Activated CD4-positive, alpha-beta T cell treated with anti-CD3 and anti-CD28 coated beads, Interleukin-2, amount 50 U/mL, for 4 hours (primary cell): Measurements from ENCODE around the gene GPRIN2.

Experiments used
- DNase-seq, 2 experiments: peaks; one replicate each; pipeline ENCODE4 v3.0.0-alpha.2; 2020

Gene GPRIN2

GRCh38 chr10:46565591-46566332, 9.3 kb upstream of the GPRIN2 start:
- DNase-seq: peak; percentile 31 to 38

GRCh38 chr10:46560952-46561351, 4.5 kb upstream of the GPRIN2 start:
- DNase-seq: no peak

DNA sequence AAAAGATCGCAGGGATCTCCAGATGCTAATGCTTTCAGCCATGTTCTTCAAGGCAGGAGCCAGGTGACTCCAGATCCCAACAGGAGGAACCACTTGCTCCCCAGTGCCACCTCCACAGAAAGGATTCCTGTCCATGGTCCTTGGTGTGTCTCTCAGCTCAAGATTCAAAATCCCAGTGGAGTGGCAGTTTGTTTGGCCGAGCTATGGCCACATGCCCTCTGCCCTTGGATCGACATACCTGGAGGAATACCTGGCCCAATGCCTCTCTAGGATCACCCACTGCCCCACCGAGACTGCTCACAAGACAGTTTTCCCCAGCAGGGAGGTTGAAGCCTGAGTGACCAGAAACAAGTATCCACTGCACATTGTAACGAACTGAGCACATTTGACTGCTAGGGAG, 3.9 kb upstream of the GPRIN2 start:
- DNase-seq: no peak

DNA sequence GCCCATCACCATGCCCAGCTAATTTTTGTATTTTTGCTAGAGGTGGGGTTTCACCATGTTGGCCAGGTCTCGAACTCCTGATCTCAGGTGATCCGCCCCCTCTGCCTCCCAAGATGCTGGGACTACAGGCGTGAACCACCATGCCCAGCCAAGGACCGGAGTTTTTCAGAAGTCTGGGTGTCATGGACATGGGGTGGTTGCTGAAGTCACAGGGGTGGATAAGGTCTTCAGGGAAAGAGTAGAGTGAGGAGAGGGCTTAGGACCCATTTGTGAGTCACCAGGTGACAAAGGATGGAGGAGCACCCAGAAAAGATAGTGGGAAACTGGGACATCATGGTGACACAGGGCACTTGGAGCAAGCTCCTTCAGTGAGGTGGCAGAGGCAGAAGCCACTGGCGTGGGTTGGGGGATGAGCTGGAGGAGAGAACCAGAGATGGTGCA, 2.8 kb upstream of the GPRIN2 start:
- no peak for DNase-seq

- no peak for DNase-seq
Measured at GRCh38 chr10:46558392-46559185, 2.1 kb upstream of the GPRIN2 start.

DNA sequence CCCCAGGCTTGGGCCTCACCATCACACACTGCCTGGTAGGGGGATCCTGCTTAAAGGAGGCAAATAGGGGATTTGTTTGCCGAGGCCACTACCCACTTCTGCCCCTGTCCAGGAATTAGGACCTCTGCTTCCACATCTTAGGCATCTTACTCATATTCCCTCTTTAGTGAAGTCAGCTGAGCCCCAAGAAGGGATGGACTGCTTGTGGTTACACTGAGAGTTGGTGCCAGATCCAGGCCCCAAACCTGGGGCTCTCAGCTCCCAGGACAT, 1.6 kb upstream of the GPRIN2 start:
- no peak for DNase-seq

- DNase-seq: no peak
Measured at GRCh38 chr10:46557319-46558121, 1.1 kb upstream of the GPRIN2 start.

DNA sequence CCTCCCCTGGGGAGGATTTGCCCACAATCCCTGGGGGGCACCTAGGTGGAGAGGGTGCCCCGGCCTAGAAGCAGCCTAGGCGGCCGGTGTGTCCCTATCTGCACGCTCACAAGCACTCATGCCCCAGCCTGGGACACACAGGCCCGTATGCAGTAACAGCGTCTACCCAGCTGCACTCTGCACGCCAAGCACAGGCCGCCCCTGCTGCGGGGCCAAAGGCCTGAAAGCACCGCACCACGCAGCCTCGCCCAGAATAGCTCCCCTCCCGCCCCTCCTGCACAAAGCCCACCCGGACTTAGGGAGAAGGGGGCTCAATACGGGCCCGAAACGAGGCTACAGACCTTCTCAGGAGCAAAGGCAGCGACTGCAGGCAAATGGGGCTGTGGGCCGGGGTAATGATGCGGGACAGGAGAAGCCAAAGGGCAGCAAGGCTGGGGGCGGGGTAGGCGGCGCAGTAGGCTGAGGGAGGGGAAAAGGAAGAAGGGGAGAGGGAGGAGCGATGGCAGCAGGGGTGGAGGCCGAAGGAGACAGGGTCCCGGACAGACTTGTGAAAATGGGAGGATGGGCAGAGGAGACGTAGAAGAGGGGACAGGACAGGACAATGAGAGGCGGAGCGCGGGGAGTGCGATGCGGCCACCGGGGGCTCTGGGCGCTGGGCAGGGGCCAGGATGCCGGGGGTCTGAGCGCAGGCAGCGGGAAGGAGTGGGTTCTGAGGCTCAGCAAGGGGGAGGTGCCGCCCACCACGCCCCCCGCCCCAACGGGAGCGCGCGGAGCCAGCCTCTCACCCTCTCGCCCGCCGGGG, 544 bp downstream of the GPRIN2 start:
- no peak for DNase-seq

- no peak for DNase-seq
Measured at GRCh38 chr10:46555366-46555712, 1.1 kb downstream of the GPRIN2 start.

DNA sequence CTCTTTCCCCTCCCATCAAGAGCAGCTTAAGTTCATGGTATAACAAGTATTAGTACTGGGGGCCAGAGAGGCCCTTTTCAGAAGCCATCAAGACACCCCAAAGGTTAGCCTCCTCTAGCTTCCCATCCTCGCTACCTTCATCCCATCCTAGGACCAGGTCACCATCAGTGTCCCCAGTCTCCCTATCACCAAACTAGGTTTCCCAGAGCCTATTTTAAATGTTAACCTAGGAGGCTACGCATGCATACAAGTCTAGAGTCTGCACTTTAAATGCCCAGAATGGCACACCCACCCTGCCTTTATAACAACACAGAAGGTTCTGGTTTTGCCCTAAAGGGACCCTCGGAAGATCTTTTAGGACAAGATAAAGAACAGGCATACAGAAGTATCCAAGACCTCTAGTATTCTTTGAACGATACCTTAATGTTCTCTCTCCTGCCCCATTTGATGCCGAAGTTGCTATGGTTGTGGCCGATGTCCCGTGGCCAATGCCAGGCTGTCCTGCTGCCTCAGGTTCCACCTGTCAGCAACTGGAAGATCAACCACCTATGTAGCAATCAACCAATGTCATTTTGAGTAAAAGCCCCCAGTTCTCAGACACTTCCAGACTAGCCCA, 2.2 kb downstream of the GPRIN2 start:
- DNase-seq: no peak

GRCh38 chr10:46553238-46554049, 3.0 kb downstream of the GPRIN2 start:
- DNase-seq: no peak

DNA sequence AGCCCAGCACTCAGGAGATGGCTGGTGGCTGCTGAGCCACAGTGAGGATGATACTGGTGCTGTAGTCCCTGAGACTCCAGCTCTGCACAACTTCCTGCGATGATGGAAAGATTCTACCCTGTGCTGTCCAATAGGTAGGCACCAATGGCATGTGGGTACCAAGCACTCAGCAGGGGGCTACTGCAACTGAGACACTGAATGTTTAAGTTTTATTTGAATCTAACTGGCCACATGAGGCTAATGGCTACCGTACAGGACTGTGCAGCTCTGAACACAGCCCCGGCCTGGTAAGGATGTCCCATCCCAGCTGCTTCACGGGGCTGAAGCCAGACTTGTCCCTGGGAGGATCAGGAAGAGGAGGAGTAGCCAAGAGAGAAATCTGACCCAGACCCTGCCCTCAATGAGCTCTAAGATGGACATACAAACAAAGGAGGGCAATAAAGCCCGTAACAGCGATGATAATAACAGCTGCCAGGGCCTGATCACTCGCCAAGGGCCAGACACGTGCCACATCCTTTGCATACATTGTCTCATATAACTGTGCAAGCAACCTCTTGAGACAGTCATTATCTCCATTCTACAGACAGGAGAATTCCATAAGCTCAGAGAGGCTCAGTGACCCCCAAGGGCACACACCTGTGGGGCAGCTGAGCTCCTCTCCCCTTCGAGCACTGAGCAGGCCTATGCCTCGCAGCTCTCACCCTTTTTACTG, 3.8 kb downstream of the GPRIN2 start:
- no peak for DNase-seq

DNA sequence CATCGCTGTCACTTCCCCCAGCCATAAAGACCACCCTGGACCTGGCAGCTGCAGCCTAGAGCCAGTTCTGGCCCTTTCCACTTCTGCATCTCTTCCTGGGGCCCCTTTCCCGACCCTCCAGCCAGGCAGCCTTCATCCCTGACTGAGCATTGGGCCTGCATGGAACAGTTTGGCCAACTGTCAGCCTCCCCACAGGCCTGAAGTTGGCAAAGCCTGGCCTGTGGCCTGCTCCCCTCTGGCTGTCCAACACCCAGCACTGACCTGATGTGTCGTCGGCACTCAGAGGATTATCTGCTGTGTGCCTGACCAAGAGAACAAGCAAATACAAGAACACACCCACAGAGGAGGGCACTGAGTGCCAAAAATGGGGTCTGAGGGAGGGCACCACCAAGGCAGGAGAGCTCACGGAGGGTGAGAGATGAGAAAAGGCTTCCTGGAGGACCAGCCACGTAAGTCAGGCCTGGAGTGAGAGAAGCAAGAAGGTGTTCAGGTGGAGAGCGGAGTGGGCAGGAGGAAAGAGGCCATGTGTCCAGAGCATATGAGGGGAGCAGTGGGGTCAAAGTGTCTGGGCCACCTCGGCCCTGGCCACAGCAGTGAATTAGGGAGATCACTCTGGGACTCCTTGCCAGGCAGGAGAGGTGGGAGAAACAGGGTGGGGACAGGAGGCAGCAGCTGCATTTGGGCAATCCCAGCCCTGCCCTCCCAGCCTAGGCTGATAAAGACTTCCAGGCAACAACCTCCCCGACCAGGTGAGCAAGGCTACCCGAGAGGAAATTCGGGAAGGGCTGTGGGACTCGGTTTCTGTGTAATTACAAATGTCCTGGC, 4.5 kb downstream of the GPRIN2 start:
- no peak for DNase-seq

GRCh38 chr10:46550795-46551700, 5.4 kb downstream of the GPRIN2 start:
- DNase-seq: no peak

- DNase-seq: no peak
Measured at GRCh38 chr10:46550076-46550790, 6.2 kb downstream of the GPRIN2 start.

- no peak for DNase-seq
Measured at GRCh38 chr10:46549171-46550075, 7.0 kb downstream of the GPRIN2 start.

GRCh38 chr10:46548498-46549090, 7.9 kb downstream of the GPRIN2 start:
- DNase-seq: no peak
